Frontal cortex (tissue), 4 donors: Measurements from ENCODE around the gene HRH3. TPM values are rescaled to one million over a fixed set of nuclear protein-coding genes. Genes with fewer than 3 reads are reported as not detected.

Experiments used
- DNase-seq, 2 donors: peaks; one replicate each; pipeline ENCODE4 v3.0.0; 2012; ENCODE audit warnings: low spot score in 2 of 2
- FAIRE-seq: peaks from 2 replicates; lab custom pipeline; 2012; peaks lifted over from hg19 to GRCh38; lab: Jason Lieb, UNC
- total RNA-seq: library from RNA; depleted of rRNA; stranded (reverse); fragments of >200 nt; gene quantifications from one replicate; pipeline ENCODE4 v1.2.3, GENCODE V29; 2014
- donor health status: control.
- donor health status: control.
- donor health status: control.

HRH3 gene
- total RNA-seq, 1 donor from 2014 or later, result 0.82 TPM

DNA sequence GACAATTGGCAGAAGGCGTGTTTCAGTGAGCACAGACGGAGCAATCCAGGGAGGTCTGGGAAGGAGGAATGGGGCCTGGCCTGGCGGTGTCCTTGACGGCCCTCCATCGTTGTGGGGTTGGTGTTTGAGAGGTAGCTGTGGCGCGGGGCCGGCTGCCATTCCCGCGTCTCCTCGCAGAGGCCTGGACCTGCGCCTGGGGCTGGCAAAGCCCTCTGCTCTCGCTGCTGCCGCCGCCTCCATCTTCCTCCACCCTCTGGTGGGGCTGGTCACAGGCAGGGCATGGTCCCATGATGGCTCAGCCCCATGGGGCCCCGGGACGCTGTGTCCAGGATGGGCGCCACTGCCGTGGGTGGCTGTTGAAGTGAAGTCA, 25.8 kb upstream of the HRH3 start:
- no peak for DNase-seq
- FAIRE-seq, result no peak

DNA sequence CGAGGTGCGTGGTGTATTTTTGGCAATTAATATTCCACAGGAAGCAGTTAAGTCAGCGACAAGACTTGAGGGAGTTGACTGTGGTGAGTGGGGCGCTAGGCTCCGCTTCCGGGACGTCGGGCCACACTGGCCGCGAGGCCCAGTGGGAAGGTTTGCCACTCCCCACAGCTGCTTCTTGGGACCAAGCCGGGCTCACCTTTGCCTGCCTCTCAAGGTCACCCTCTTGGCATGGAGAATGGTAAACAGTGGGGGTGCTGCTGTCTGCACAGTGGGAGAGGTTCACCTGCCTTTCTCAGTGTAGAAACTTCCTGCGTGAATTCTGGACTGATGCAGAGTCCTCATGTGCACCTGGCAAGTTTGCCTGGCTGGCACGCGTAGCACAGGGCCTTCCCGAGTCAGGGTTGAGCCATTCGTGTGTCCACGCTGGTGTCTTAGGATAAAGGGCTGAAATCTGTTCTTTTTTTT, 24.6 kb upstream of the HRH3 start:
- DNase-seq, result no peak
- FAIRE-seq, result no peak

DNA sequence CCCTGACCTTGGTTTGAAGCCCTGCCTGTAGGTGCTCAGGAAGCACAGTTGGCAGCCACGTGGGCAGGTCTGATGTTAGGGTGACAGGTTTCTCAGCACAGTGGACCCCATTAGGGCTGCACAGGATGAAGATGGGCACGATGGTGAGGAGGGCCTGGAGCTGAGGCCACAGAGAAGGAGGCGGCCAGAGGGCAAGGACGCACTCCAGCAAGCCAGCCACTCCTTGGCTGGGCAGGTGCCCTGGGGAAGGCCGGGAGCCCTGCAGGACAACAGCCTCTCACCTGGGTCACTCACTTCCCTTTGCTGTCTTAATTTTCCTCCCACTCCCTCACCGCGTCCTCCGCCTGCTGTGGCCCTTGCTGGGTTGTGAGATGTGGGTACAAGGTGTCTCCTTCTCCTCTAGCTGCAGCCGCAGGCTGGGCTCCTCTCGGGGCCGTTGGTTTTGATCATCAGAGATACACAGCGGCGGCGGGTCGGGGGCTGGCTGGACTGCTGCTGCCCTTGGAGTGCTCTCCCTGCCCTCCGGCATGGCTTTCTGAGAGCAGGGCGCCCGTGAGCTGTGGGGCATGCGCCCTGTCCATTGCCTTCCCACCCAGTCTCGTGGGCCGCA, 23.9 kb upstream of the HRH3 start:
- FAIRE-seq, result no peak
- no peak for DNase-seq

DNA sequence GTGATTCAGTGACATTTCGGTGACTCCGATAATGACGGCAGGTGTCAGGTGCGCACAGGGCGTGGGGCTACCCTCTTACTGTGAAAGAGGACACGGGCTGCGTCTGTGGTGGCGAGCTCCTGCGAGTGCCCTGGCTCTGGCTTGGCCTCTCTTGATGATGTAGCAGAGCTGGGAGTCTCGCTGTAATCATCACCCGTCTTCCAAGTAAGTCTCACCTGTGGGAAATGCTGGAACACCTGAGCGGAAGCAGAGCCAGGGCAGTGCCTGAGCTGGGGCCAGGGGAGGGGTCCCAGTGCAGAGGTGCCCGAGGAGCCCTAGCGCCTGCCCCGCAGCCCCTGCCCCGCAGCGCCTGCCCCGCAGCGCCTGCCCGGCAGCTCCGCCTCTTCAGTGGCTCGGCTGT, 23.0 kb upstream of the HRH3 start:
- DNase-seq (no peak), FAIRE-seq (no peak)

DNA sequence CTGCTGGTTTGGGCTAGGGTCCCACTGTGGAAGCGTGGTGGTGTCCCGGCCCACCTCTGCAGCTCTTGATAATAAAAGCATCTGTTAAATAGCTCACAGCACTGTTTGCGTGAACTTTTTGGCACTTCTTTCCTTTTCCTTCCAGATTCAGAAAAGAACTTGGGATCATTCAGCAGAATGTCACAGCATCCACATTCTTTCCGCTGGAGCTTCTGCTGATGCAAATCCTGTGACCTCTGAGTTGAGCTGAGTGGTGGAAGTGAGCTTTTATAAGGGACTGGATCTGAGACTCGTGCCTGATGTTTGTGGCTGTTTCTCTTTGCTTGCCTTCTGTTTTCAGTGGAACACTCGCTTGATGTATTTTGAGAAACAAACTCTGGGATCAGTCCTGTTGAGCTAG, 22.1 kb upstream of the HRH3 start:
- DNase-seq (no peak), FAIRE-seq (no peak)

DNA sequence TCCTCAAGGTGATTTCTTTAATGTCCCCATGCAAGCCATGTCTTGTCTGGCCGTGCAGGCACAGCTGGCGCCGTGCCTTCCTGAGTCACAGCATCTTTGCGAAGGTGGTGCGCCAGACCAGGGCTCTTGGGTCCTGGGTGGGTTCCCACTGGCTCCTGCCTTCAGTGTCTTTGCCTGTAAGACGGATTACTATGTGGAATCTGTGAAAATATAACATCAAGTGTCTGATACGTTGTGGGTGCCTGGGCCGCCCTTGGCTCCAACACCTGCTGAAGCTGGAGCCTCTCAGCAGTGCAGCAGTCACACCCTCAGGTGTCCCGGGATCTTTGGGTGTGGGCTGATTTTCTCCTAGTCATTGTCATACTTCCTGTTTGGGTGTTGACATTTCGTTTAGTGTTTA, 21.4 kb upstream of the HRH3 start:
- FAIRE-seq (no peak), DNase-seq (no peak)

DNA sequence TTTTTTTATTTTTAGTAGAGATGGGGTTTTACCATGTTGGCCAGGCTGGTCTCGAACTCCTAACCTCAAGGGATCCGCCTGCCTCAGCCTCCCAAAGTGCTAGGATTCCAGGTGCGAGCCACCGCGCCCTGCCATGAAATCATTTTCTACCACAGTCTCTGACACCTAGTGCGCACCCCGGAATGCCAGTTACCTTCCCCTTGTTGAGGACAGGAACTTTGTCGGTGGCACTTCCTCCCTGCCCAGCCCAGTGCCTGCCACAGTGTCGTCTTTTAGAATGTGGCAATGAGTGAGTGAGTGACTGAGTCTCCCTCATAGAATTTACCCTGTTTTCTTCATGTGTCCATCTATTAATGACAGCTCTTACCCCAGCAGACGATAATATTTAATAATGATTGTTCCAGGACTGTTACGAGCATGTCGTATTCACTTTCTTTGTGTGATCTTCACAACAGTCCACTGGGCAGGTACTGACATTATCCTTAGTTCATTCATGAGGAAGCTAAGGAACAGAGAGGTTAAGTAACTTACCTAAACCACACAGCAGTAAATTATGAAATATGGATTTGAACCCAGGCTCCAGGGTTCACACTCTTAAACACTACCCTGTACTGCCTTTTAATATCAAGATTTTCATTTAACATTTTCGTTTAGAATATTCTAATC, 20.1 kb upstream of the HRH3 start:
- FAIRE-seq (no peak), DNase-seq (no peak)

DNA sequence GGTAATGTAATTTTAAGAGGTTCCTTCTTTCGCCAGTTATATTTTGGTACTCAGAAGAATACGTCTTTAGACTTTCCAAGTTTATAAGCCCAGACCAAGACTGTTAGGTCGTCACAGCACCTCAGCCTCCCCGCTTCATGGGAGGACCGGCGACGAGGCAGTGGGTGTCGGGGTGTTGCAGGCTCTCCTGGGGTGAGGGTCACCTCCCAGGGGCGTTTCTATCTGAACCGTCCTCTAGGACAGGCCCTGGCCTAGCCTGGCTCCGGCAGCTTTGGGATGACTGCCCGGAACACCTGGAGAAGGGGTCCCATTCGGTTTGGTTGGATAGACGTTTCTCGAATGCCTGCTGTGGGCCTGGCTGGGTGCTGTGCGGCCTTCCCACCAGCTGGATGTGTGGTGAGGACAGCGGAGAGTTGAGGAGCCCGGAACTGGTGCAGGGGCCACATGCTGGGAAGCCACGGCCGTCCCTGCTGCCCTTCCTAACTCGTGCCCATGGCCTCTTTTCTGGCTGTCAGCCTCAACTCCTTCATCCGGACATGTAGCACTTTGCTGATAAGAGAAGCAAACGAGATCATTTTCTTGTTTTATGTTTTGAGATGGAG, 19.3 kb upstream of the HRH3 start:
- no peak for FAIRE-seq
- no peak for DNase-seq

DNA sequence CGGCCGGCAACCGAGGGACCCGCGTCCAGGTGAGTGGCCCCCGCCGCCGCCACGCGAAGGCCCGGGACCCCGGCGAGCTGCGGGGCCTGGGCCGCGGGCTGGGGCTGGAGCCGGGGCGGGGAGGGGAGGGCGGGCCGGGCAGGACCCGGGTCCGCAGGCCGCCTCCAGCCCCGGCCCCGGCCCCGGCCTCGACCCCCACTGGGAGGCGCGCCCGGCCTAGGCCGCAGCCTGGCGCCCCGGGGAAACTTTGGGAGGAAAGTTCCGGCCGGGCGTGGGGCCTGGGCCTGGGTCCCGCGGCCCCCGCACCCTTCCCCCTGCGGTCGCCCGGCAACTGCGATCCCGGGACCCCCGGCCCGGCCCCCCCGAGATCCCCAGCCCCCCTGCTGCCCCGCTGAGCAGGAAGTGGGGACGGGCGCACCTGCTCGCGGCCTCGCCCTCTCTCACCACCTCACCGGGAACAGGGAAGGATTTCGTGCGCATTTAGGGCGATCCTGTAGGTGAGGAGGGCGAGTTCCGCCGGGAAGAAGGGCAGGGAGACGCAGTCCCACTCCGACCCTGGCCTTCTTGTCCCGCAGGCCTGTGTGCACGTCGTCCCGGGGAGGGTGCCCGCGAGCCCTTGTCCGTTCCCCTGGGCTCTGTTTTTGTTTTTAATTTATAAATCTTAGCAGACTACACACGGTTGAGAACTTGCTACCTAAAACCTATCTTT, 18.6 kb upstream of the HRH3 start:
- no peak for FAIRE-seq
- DNase-seq, result no peak

DNA sequence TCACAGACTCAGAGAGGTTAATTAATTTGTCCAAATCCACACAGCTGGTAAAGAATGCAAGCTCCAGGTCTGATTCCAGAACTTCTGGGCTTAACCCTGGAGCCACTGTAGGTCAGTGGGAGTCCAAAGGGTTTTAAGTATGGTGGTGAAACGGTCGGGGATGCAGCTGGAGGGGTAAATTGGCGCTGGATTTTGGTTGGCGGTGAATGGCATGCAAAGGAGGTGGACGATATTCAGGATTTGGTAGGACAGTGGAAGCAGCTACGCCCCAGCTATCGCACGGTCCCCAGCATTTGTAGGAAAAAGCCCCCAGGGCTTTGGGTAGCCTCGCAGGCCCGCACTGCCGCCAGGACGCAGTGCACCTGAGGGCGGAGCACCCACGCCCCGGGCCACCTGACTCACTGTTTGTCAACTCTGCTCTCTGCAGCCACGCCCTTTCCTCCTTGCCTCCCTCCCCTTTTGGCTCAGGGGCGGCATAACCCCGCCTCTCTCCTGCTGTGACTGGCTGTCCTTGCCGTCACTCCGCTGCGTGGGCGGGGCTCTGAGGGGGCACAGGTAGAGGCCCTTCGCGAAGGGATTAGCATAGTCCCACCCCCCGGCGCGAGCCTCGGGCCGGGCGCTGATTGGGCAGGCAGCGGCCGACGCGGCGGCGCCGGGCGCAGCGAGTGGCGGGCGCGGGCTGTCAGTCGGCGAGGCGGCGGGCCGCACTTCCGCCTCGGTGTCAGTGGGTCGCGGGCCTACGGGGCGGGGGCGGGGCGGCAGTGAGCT, 17.9 kb upstream of the HRH3 start, which contains the start of gene OSBPL2:
Gene OSBPL2, plus strand, starts transcription at position 721 of the 768 bp plus-strand sequence. CDS start 17,664 bp downstream, outside the sequence.
- FAIRE-seq, result peak; percentile 42

DNA sequence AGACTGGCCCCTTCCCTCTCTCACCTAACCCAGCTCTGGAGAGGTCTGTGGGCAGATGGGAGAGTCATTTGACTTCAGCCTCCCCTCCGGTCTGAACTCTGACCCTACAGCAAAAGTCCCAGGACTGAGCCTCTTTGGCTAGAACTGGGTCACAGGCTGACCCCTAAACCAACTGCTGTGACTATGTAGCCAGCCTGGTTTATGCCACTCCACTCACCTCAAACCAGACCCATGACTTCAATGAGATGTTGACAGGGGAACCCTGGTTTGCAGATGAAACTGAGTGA, 17.4 kb upstream of the HRH3 start:
- FAIRE-seq (no peak), DNase-seq (no peak)

More for the DNA sequence above, 17.9 kb upstream of the HRH3 start, which contains the start of gene OSBPL2:
- DNase-seq, result peak; percentile 100

DNA sequence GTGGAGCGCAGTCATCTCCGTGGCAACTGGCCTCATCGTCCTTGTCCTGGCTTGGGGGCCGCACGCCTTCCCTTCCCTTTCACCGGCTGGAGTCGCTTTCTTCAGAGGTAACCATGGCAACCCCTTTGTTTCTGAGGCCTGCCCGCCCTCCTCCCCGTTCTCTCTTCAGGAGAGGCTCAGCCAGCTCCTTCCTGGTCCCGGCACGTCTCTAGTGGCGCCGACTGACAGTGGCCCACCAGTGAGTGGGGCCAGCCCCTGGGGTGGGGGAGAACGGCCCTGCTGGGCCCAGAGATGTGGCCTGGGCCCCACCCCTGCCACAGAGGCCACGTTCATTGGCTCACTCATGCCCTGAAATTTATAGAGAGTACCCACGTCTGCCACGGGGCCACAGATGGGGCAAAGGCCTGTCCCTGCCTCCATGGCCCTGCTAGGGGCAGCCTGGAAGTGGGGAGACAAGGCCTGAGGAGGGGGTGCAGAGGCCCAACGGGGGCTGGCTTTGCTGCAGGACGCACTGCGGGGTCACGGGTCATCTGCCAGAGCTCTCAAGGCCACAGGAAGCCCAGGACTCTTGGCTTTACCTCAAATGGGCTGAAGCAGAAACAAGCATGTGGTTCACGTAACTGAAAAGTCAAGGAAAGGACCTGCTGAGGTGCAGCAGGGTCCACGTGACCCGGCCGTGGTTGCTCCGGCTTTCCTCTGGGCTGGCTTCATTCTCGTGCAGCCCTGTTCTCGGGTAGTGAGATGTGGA, 16.9 kb upstream of the HRH3 start:
- FAIRE-seq (no peak), DNase-seq (peak in 1 of 2 donors; percentile 63)

DNA sequence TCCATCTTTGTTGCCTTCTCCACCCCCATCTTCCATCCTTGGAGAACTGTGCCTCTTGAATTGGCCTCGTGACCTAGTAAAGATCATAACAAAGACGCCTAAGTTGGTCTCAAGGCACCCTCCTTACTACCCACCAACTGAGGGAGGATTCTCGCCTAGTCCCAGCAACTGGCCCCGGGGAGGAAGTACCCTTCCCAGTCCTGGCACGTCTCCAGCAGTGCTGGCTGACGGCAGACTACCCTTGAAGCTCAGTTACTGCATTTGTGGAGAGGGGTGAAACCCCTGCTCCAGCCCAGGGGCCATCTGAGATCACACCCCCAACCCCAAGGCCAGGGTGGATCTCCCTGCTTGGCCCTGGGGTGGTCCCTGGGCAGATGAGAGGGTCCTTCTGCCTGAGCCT, 16.1 kb upstream of the HRH3 start:
- no peak for FAIRE-seq
- DNase-seq, result no peak

DNA sequence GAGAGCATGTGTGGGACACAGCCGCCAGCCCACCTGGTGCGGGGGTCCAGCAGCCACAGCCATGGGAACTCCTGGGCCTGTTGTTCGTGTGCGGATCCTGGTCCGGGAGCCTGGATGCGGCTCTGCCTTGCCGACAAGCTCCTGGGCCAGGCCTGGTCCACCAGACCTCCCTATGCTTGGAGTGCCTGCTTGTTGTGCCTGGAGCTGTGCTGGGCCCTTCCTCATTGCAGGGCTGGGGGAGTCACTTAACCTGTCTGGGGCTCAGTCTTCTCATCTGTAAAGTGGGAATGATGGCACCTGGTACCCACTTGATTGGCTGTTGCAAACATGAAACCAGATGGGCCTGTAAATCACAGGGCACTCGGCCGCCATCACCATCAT, 15.7 kb upstream of the HRH3 start:
- DNase-seq (no peak), FAIRE-seq (no peak)

DNA sequence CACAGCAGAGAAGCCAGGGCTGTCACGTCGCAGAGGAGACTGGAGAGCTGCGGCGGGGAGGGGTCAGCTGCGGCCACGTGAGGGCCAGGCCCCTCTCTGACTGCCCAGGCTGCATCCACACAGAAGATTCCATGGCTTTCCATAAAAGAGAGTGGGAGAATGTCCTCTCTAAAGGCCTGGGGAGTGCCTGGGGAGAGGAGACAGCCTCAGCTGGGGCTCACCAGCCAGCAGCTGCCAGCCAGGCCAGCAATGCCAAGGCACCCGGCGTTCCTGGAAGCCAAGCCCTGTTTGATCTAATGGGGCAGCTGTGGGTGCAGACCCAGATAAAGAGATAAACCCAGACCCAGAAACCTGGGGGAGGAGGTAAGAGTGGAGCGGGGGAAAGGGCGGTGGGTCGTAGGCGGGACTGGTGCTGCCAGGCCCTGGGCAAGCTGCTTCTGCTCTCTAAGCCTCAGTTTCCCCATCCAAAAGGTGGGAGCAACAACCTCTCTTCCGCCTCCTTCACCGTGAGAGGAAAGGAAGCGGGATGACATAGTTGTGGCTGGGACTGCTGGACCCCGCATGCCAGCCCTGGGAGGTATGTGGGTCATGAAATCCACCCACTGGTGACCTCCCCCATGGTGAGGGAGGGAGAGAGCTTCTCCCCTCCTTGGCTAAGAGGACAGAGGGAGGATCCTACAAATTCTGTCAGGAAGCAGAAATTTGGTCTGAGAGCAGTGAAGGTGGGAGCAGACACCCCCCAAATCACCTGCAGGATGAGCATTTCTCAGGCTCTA, 15.1 kb upstream of the HRH3 start:
- DNase-seq, result no peak
- FAIRE-seq, result no peak

DNA sequence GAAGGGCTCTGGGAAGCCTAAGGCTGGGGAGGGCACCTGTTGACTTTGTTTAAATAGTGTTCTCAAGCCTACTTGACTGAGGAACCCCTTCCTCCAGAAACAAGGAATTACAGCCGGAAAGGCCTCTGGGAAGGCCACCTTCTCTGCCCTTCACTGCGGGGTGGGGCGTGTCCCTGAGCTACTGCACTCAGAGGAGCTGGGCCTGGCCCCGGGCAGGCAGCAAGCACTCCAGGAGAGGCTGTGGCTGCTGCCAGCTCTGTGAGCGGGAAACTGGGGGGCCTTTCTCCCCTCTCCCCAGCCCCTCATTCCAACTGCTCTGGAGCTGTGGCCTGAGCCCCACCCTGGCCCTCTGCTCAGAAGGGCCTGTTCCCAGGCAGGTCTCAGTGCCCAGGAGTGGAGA, 14.3 kb upstream of the HRH3 start:
- no peak for DNase-seq
- no peak for FAIRE-seq

DNA sequence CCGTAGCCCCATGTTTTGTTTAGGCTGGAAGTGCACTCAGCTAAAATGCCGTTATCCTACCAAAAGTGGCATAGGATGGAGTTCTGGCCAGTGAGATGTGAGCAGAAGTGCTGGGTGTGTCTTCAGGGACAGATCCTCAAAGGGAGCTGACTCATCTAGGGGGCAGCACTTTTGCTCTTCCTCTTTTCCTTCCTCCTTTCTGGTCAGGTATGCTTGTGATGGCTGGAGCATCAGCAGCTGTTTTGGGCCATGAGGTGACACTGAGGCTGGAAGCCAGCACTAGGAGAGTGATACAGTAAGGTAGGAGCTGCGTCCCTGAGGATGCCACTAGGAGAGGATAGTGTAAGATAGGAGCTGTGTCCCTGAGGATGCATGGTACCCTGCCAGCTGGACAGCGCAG, 13.6 kb upstream of the HRH3 start:
- FAIRE-seq (no peak), DNase-seq (no peak)

DNA sequence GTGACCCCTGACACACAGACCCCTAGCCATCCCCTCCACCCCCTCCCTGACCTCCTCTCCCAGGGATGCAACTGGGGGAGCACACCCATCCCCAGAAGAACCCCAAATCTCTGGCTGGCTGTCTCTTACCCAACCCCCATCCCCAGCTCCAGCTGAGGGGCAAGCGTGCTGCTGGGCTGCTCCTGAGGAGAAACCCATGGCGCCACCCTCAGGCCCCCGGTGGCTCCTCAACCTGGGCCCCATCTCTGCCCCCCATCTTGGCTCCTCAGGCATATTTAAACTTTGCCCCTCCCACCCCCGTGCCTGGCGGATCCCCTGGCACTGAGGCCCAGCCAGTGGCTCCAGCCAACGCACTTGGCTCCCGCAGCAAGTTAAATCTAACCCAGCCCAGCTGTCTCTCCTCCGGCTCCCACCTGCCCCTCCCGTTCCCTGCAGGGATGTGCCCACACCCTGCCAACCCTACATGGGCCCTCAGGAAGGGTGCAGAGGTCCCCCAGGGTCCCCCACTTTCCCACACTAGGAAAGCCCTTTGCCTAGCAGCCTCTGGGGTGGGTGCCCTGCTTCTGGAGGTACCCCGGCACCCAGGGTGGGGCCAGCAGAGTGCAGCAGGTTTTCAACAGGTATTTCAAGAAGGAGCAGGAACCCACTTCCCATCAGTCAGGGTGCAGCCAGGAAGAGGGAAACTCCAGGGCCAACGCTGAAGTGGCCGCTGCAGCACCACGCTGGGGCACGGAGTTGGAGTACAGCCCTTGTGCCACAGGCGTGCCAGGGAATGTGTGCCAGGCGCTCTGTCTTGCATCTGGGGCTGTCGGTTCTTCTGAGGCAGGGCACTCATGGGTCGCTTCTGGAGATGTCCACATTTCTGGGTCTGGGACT, 12.9 kb upstream of the HRH3 start:
- no peak for FAIRE-seq

More for the DNA sequence above, 12.9 kb upstream of the HRH3 start:
- DNase-seq, result no peak
